HCT116 (cell line): Measurements from ENCODE around the gene ARFGAP1. TPM values are rescaled to one million over a fixed set of nuclear protein-coding genes. Genes with fewer than 3 reads are reported as not detected.

Source experiments
- ATAC-seq: fragments of 200-7000 bp; cut with Tn5 transposase; 2 replicates; pipeline ENCODE4 v1.9.1; 2020; ENCODE audit warnings: mild to moderate bottlenecking, moderate library complexity
- BruUV-seq: library from RNA; stranded (reverse); fragments of 400-500 nt; replicated peaks from 2 replicates; lab custom pipeline; 2021; lab: Mats Ljungman, UMichigan
- CTCF ChIA-PET: fragments of 300-600 bp; sonication (Branson Sonifier 250); formaldehyde crosslinking; loops from one replicate; lab custom pipeline; 2021; ENCODE audit warnings: antibody characterized with exemption; lab: Charles Lee
- POLR2A ChIA-PET: fragments of 300-600, 350-600 bp; sonication (Branson Sonifier 250); formaldehyde crosslinking; loops from one replicate; lab custom pipeline; 2021; ENCODE audit warnings: antibody characterized with exemption; lab: Charles Lee
- RAD21 ChIA-PET, 2 experiments: fragments of 300-600 bp; sonication (Branson Sonifier 250); formaldehyde crosslinking; loops; one replicate each; lab custom pipeline; 2023; ENCODE audit warnings: low total read pairs in 2 of 2; ENCODE audit not compliant: uncharacterized antibody in 2 of 2, unreplicated experiment in 2 of 2, low non-redundant PET in 1 of 2; lab: Charles Lee
- DNase-seq: peaks from one replicate; pipeline ENCODE4 v3.0.0-alpha.2; 2010; ENCODE audit warnings: low read depth, low spot score
- H2AFZ ChIP-seq: fragments of 200-600 bp; shearing (Covaris generic), sonication (generic); 2 replicates; pipeline ENCODE4 v1.6.1; 2017; ENCODE audit warnings: low read depth, mixed run types, mixed read lengths, antibody characterized with exemption, low read length; ENCODE audit not compliant: poor library complexity, severe bottlenecking
- H3K27ac ChIP-seq: 2 replicates; pipeline ENCODE4 v1.5.1; 2012; ENCODE audit warnings: low read depth, low read length
- H3K27me3 ChIP-seq: fragments of 200-600 bp; sonication (generic); 2 replicates; pipeline ENCODE4 v1.6.1; 2016; ENCODE audit warnings: mixed run types, low read length, mixed read lengths; ENCODE audit not compliant: insufficient read depth
- H3K36me3 ChIP-seq, 2 experiments: fragments of 200-500 bp in 1 of 2; fragments of 200-600 bp in 1 of 2; sonication (Bioruptor generic) in 1 of 2; sonication (generic) in 1 of 2; 2 replicates each; pipeline versions ENCODE4 v1.5.1 to v1.6.1; 2014 to 2016; ENCODE audit warnings: low read length in 2 of 2, inconsistent platforms in 1 of 2, mixed read lengths in 1 of 2, mixed run types in 1 of 2; ENCODE audit not compliant: insufficient read depth in 2 of 2, control insufficient read depth in 1 of 2
- H3K4me1 ChIP-seq, 2 experiments: fragments of 200-600 bp in 1 of 2; sonication (generic) in 1 of 2; 2 replicates each; pipeline versions ENCODE4 v1.5.1 to v1.6.1; 2012 to 2017; ENCODE audit warnings: low read length in 2 of 2, inconsistent platforms in 1 of 2, mild to moderate bottlenecking in 1 of 2, mixed read lengths in 1 of 2, mixed run types in 1 of 2, moderate library complexity in 1 of 2; ENCODE audit not compliant: insufficient read depth in 2 of 2, control insufficient read depth in 1 of 2
- H3K4me2 ChIP-seq: fragments of 200-600 bp; sonication (generic); 2 replicates; pipeline ENCODE4 v1.6.1; 2017; ENCODE audit warnings: mixed run types, low read length, mixed read lengths
- H3K4me3 ChIP-seq, 2 experiments: fragments of 200-600 bp in 1 of 2; sonication (generic) in 1 of 2; replicated peaks in 1 of 2; 2 replicates each; pipeline ENCODE4 v1.5.1; 2011 to 2016; ENCODE audit warnings: low read length in 2 of 2, control low read depth in 1 of 2, low read depth in 1 of 2, mild to moderate bottlenecking in 1 of 2, mixed read lengths in 1 of 2, mixed run types in 1 of 2
- H3K79me2 ChIP-seq: fragments of 200-600 bp; sonication (generic); 2 replicates; pipeline ENCODE4 v1.6.1; 2017; ENCODE audit warnings: mild to moderate bottlenecking, mixed run types, low read length, moderate library complexity, mixed read lengths; ENCODE audit not compliant: insufficient read depth
- H3K9ac ChIP-seq: fragments of 200-600 bp; sonication (generic); 2 replicates; pipeline ENCODE4 v1.6.1; 2016; ENCODE audit warnings: low read length, mixed read lengths
- H3K9me2 ChIP-seq: fragments of 200-600 bp; sonication (generic), shearing (Covaris generic); 2 replicates; pipeline ENCODE4 v1.6.1; 2017; ENCODE audit warnings: mixed run types, mild to moderate bottlenecking, moderate library complexity; ENCODE audit not compliant: insufficient read depth
- H3K9me3 ChIP-seq, 2 experiments: fragments of 200-500 bp in 1 of 2; fragments of 200-600 bp in 1 of 2; sonication (Bioruptor generic) in 1 of 2; sonication (generic) in 1 of 2; 2 replicates each; pipeline ENCODE4 v1.6.1; 2014 to 2017; ENCODE audit warnings: low read length in 2 of 2, mixed read lengths in 2 of 2, inconsistent platforms in 1 of 2, low read depth in 1 of 2, mild to moderate bottlenecking in 1 of 2, mixed run types in 1 of 2, moderate library complexity in 1 of 2; ENCODE audit not compliant: control insufficient read depth in 1 of 2, insufficient read depth in 1 of 2
- H4K20me1 ChIP-seq: fragments of 200-600 bp; sonication (generic), shearing (Covaris generic); 2 replicates; pipeline ENCODE4 v1.6.1; 2017; ENCODE audit warnings: mixed run types, mild to moderate bottlenecking, moderate library complexity; ENCODE audit not compliant: insufficient read depth
- CBX3 ChIP-seq: IDR thresholded peaks from 2 replicates; pipeline ENCODE4 v1.6.1; 2012; ENCODE audit warnings: low read depth
- CTCF ChIP-seq, 3 experiments: fragments of 200-600 bp in 1 of 3; sonication (generic) in 1 of 3; IDR thresholded peaks in 2 of 3; conservative IDR thresholded peaks in 1 of 3; 2 replicates each; pipeline ENCODE4 v1.5.1; 2012 to 2017; ENCODE audit warnings: low read depth in 2 of 3, low read length in 2 of 3, antibody characterized with exemption in 1 of 3, borderline replicate concordance in 1 of 3, control low read depth in 1 of 3, mild to moderate bottlenecking in 1 of 3, mixed read lengths in 1 of 3, mixed run types in 1 of 3, moderate library complexity in 1 of 3; ENCODE audit not compliant: insufficient read depth in 1 of 3
- EGR1 ChIP-seq: IDR thresholded peaks from 2 replicates; pipeline ENCODE4 v1.6.1; 2012; ENCODE audit warnings: low read depth
- FOSL1 ChIP-seq: IDR thresholded peaks from 2 replicates; pipeline ENCODE4 v1.6.1; 2012; ENCODE audit warnings: low read depth
- JUND ChIP-seq: IDR thresholded peaks from 2 replicates; pipeline ENCODE4 v1.6.1; 2012
- RAD21 ChIP-seq: IDR thresholded peaks from 2 replicates; pipeline ENCODE4 v1.6.1; 2012; ENCODE audit warnings: low read depth, mild to moderate bottlenecking
- ZFX ChIP-seq: fragments of 450-650 bp; IDR thresholded peaks from 2 replicates; pipeline ENCODE4 v1.6.1; 2017
- intact Hi-C: fragments of 100-400 bp; cut with micrococcal nuclease; formaldehyde crosslinking; loops from 2 replicates; pipeline ENCODE4 v1.10.0; 2022
- total RNA-seq: library from RNA; stranded (reverse); gene quantifications from one replicate; pipeline ENCODE4 v1.2.1, GENCODE V29; 2021; ENCODE audit not compliant: unreplicated experiment
- TF ChIP-seq, protein P1 (sequence below): IDR thresholded peaks from 2 replicates; pipeline ENCODE4 v1.6.1; 2012
- TF ChIP-seq, protein P2 (sequence below): IDR thresholded peaks from 2 replicates; pipeline ENCODE4 v1.6.1; 2011; ENCODE audit warnings: mild to moderate bottlenecking, low read length, moderate library complexity; ENCODE audit not compliant: insufficient replicate concordance; ENCODE audit errors: extremely low read depth

The ARFGAP1 gene
- total RNA-seq, 1 experiment from 2014 or later: 94.4 TPM

DNA sequence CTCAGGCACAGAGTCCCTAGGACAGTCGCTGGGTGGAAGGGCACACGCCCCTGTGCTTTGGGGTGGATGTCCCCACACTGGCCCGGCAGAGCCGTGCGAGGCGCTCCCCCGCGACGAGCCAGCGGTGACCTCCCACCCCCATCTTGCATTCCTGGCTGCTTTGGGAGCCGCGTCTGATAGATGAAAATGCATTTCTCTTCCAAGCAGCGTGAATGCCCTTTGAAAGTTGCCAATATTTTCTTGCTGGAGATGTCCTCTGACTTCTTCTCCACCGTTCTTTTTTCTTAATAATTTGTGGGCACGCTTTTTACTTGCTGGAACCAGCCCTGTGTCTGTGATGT is 50.3 kb downstream of the ARFGAP1 start:
- H3K27ac ChIP-seq: no peak overlapping the region
- H3K9me2 ChIP-seq: no peaks in the 10 kb centered on the region
- ChIA-PET POLR2A (no interaction called here), CTCF (no interaction called here), RAD21 (no interaction called here)
- no peaks in the 10 kb centered on the region for H3K27me3 ChIP-seq
- H3K9ac ChIP-seq: no peak overlapping the region
- no peak overlapping the region for H3K4me3 ChIP-seq
- BruUV-seq: no TSS peak
- H3K9me3 ChIP-seq: no peaks in the 10 kb centered on the region
- H4K20me1 ChIP-seq: no peaks in the 10 kb centered on the region
- peaks cover 0 to 8% of the 10 kb centered on the region in 2 experiments; a peak in 2 of 4 replicates for H3K4me1 ChIP-seq
- no peak overlapping the region for H2AFZ ChIP-seq
- H3K36me3 ChIP-seq: no peaks in the 10 kb centered on the region
- ATAC-seq: no peak
- intact Hi-C loops: no loop called here
- TF ChIP-seq, protein P1, sequence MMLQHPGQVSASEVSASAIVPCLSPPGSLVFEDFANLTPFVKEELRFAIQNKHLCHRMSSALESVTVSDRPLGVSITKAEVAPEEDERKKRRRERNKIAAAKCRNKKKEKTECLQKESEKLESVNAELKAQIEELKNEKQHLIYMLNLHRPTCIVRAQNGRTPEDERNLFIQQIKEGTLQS: no peak
- TF ChIP-seq EGR1 (no peak), FOSL1 (no peak), JUND (no peak), CTCF (IDR thresholded peaks at IDR 0.05 in 2 of 3, conservative IDR thresholded peaks at IDR 0.05 in 1 of 3; ENCODE audit: borderline replicate concordance in 1 of 3, insufficient read depth in 1 of 3, low read depth in 2 of 3, low read length in 2 of 3) (no peak), CBX3 (no peak), RAD21 (no peak), ZFX (no peak)
- TF ChIP-seq, protein P2, sequence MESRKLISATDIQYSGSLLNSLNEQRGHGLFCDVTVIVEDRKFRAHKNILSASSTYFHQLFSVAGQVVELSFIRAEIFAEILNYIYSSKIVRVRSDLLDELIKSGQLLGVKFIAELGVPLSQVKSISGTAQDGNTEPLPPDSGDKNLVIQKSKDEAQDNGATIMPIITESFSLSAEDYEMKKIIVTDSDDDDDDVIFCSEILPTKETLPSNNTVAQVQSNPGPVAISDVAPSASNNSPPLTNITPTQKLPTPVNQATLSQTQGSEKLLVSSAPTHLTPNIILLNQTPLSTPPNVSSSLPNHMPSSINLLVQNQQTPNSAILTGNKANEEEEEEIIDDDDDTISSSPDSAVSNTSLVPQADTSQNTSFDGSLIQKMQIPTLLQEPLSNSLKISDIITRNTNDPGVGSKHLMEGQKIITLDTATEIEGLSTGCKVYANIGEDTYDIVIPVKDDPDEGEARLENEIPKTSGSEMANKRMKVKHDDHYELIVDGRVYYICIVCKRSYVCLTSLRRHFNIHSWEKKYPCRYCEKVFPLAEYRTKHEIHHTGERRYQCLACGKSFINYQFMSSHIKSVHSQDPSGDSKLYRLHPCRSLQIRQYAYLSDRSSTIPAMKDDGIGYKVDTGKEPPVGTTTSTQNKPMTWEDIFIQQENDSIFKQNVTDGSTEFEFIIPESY: no peak
- no peaks in the 10 kb centered on the region for H3K79me2 ChIP-seq
- no peak overlapping the region for H3K4me2 ChIP-seq
- DNase-seq: no peak
